NCI-H2107 (cell line): ENCODE results near the gene ESYT1.
A peak's percentile ranks its signal among the peaks of the same experiment; 100 is the strongest.

ENCODE experiments used
- DNase-seq: peaks from one replicate; lab custom pipeline; 2025; lab: John Stamatoyannopoulos, UW

The ESYT1 gene

DNA sequence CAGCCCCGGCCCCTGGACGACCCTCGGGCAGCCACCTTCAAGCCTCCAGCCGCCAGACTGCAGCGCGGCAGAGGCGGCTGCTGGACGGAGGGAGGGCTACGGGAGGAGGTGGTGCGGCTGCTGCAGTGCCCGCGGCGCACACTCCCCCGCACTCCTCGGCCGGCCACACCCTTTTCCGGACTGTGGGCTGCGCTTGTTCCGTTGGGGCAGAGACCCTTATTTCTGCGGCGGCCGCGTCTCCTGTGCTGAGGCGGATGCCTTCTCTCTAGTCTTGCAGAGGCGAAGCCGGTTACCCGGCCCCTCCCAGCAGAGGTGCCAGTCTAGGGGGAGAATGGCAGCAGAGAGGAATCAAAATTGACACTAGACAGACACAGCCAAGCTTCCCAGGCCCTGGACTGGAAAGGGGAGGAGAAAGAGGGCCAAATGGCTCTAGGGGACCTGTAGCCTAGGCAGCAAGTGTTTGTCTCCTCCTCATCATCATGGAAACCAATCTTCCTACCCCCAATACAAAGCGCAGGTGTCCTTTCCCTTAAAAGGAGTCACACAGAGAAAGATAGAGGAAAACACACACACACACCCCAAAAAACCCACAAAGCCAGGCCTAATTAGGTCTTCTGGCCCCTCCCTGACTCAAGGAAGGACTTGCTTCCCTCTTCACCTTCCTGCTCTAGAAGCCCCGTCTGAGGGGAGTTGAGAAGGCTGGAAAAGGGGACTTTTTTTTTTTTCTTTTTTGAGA is 1.3 kb downstream of the ESYT1 start:
- DNase-seq: no peak

DNA sequence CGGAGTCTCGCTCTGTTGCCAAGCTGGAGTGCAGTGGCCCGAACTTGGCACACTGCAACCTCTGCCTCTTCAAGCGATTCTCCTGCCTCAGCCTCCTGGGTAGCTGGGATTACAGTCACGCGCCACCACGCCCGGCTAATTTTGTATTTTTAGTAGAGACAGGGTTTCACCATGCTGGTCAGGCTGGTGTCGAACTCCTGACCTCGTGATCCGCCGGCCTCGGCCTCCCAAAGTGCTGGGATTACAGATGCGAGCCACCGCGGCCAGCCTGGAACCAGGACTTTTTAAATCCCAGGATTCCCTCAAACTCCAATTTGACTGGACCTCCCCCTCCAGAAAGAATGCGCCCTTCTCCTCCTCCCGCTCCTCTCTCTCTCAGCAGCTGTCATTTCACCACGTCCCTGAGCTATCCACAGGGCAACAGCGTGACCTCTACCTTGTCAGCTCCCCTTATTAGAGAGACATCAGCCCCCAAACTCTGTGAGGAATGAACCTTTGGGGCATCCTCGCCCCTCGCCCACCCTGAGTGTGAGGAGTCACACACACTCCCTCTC is 2.0 kb downstream of the ESYT1 start:
- DNase-seq: no peak

DNA sequence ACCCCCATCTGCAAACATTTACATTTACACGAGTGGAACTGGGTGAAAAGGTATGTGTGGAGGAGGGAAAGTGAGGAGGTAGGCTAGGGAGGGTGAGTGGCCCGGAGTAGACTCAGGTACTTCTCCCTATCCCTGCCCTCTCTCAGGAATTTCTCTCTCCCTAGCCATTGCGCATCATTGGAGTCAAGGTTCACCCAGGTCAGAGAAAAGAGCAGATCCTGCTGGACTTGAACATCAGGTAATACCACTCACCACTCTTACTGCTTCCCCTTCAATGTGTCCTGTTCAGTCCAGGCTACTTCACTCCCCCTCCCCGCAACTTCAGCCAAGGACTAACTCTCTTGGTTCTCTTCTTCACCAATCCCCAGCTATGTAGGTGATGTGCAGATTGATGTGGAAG is 2.8 kb downstream of the ESYT1 start:
- DNase-seq: no peak

GRCh38 chr12:56134897-56135296 is 6.8 kb downstream of the ESYT1 start:
- DNase-seq: no peak

GRCh38 chr12:56137853-56138571 is 9.9 kb downstream of the ESYT1 start:
- no peak for DNase-seq

DNA sequence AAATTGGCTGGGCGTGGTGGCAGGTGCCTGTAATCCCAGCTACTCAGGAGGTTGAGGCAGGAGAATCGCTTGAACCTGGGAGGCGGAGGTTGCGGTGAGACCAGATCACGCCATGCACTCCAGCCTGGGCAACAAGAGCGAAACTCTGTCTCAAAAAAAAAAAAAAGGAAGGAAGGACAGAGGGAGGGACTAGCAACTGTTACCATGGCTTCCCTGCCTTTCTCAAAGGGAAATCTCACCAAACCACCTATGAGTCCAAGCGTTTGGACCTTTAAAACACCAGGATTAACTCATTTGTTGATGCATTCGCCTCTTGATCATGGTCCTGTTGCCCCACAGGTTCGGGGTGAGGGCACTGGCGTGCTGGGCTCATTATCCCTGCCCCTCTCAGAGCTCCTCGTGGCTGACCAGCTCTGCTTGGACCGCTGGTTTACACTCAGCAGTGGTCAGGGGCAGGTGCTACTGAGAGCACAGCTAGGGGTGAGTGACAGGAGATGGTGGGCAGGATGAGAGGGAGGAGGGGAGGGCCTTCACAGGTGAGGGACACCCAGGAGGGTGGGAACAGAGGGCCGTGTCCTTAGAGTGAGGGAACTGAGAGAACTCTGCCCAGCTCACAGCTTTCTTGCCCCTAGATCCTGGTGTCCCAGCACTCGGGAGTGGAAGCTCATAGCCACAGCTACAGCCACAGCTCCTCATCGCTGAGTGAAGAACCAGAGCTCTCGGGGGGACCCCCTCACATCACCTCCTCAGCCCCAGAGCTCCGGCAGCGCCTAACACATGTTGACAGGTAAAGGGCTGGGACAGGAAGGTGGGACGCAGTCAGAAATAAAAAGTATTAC is 14.1 kb downstream of the ESYT1 start:
- no peak for DNase-seq

GRCh38 chr12:56143217-56143616 is 15.2 kb downstream of the ESYT1 start:
- no peak for DNase-seq

DNA sequence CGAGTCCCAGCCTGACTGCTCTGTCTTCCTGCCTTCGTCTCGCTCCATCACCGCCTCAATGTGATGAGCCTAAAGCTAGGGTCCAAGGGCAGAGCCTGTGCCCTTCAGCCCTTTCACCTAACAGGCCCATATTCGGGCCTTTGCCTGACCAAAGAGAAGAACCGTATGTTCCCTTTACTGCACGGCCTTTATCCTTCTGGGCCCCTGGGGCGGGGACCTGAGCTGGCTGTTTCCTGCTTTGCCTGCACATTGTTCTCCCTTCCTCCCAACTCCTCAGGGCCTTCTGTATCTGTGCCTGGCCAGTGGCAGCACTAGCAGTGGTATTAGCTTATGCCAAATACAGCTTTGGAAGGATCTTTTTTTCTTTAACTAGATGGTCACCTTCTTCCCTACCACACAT is 15.8 kb downstream of the ESYT1 start:
- DNase-seq: no peak

DNA sequence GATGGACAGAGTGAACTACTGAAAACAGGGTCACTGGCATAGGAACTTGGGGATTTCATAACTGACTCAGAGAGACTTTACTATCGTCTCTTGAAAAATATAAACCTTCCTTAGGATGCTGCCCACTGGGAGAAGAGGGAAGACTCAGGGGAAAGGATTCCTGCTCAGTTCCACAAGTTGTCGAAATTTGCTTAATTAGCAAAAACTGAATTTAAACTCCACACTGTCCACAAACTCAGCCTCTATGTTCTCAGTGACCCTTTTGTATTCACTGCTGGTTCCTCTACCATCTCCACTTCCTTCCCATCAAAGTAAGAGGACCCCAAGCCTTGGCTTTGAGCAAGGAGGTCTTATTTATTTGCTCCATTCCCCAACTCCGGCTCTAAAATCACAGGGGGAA is 17.1 kb downstream of the ESYT1 start:
- DNase-seq: no peak

- no peak for DNase-seq
Measured at GRCh38 chr12:56146492-56147460, 18.7 kb downstream of the ESYT1 start.

- no peak for DNase-seq
Measured at GRCh38 chr12:56150563-56150962, 22.5 kb downstream of the ESYT1 start.

- DNase-seq: no peak
Measured at GRCh38 chr12:56151672-56152131, 23.6 kb downstream of the ESYT1 start.

DNA sequence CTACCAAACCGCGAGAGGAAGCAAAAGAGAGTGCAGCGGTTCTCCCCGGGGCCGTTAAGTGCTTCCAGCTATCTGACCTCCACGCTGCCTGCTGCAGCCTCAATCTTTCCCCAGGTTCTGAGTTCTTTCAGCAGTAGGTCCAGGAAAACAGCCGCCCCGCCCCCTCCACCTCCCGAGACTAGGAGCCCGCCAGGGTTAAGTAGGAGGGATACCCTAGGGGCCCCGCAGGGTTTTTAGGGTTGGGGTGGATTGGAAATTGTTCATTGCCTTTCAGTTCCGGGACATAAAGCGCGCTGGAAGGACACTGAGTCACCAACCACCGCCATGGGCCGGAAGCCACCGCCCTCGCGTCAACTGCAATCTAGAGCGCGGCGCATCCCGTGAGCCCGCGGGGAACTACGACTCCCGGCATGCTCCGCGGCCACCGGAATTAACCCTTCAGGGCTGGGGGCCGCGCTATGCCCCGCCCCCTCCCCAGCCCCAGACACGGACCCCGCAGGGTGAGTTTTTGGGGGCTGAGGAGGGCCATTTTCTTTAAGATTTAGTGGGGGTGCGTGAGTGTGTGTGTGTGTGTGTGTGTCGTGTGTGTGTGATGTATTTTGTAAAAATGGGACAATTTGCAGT is 24.2 kb downstream of the ESYT1 start, which contains the start of gene MYL6B:
TSS of gene MYL6B (plus strand) at position 456 of the 624 bp plus-strand sequence. CDS start 1,332 bp downstream, outside the sequence.
- peak; percentile 88 for DNase-seq

DNA sequence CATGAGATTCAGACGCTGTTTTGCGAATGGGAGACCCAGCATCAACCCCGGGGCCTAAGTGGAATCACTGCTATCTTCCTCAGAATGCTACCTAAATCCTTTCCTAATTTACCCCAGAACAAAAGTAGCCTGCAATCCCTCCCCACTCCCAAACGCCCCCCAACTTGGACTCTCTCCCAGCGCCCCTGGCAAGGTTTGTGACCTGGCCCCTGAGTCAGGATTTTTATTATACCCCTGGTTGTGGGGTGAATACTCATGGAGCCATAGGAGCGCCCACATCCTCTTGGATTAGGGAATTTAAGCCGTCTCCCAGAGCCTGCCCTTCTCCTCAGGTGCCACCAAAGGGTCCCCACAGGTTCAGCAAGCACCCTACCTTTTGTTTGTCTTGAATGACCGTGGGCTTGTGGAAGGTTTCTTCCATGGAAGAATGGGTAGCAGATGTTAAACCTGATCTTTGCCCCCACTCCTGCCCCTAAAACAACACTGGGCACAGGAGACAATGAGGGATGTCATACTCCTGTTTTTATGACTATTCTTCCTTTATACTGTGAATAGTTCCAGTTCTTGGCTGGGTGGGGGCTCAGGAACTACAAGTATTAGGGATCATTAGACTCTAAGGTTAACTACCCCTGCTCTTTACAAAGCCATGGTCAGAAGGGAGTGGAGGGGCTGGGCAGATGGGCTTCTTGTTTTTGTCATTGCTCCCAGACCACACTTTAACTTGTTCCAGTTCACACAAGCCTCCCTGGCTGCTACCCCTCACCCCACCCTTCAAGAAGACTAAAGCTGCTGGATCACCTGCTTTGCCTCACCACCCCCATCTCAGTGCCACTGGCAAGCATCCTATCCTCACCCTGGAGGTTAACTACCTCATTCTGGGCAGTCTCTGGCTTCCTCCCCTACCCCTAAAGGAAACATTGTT is 24.9 kb downstream of the ESYT1 start:
- DNase-seq: no peak

DNA sequence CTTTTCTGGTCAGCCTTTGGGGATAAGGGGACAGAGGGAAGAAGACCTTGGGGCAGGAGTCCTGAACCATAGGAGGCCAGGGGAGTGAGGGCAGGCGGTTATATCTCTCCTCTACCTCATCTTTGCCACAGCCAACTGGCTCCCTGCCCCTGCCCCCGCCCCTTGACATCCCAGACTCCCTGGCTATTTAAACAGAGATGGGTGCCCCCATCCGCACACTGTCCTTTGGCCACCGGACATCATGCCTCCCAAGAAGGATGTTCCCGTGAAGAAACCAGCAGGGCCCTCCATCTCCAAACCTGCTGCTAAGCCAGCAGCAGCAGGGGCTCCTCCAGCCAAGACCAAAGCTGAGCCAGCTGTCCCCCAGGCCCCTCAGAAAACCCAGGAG is 25.6 kb downstream of the ESYT1 start:
- no peak for DNase-seq

DNA sequence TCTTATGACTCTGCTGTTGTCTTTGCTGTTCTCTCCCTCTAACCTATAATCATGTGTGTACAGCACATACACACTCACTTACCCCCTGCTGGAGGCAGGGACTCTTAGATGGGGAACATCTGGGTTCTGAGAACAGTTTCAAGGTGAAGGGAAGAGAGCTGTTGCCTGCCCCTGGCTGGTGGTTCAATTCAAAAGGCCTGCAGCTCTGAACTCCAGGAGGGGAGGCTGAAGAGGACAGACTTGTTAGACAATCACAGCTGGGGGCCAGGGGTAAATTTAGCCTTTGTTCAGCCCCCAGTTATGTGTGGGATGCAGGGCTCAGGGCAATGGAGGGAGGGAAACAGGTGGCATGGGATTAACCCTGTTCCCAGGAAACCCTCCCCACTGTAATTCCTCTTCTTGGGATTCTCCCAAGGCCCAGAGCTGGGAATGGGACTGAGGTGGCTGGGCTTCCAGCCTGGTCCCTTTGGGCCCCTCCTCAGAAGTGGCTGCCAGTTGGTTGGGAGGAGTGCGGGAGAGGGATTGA is 26.2 kb downstream of the ESYT1 start:
- DNase-seq: no peak

- DNase-seq: no peak
Measured at GRCh38 chr12:56154818-56155217, 26.8 kb downstream of the ESYT1 start.

- DNase-seq: no peak
Measured at GRCh38 chr12:56155256-56155845, 27.3 kb downstream of the ESYT1 start.
